Glomerular visceral epithelial cell (primary cell): ENCODE data around the gene CCT5.
A peak's percentile ranks its signal among the peaks of the same experiment; 100 is the strongest.
"Not testable (repeated sequence)": the region's sequence is repeated elsewhere in the genome, so short reads cannot be mapped to it uniquely, and the experiment has no call there.

Experiments
- DNase-seq: peaks from one replicate; pipeline ENCODE4 v3.0.0-alpha.2; 2016; ENCODE audit errors: extremely low spot score

CCT5 gene

GRCh38 chr5:10246761-10247160, 3.3 kb upstream of the CCT5 start:
- DNase-seq = no peak

GRCh38 chr5:10247217-10247616, 2.9 kb upstream of the CCT5 start:
- not testable (repeated sequence) for DNase-seq

- DNase-seq = no peak
Observed at GRCh38 chr5:10248378-10249260, 1.5 kb upstream of the CCT5 start.

DNA sequence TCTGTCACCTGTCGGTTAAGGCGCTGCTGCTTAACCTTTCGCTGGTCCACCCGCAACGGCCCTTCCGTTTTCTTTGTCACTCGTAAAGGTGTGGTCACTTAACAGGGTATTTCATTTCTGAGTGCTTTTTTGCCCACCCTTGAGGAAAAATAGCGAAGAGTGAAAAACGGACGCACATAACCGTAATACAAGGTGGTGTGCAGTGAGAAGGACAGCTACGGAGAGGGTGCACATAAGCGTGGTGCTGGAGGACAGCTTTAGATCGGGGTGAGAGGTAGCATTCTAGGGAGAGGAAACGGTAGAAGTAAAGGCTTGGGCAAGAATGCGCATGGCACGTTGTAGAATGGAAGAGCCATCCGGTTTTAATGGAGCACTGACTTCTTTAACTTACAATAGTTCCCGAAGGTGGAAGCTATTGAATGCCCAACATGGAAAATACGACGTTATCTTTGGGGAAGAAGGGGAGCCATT, 761 bp downstream of the CCT5 start:
- no peak for DNase-seq

DNA sequence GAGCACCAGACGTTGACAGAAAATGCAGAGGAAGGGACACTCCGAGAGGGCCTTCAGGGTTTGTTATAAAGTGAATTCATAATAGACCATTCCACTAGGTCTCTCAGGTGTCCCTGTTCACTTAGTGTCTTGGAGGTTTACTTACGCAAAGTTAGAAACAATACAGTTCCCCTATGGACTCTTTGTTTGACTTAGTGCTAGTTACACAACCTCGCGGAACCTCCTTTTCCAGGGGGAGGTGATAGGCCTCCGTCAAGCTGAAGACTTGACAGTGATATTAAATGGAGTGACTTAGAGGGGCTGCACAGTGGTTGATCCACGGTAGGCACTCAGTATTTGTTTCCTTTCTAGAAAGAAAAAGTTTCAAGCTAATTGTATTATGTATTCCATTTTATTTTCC, 1.3 kb downstream of the CCT5 start:
- no peak for DNase-seq

- DNase-seq = no peak
Observed at GRCh38 chr5:10253390-10253789, 3.3 kb downstream of the CCT5 start.

GRCh38 chr5:10254686-10255085, 4.6 kb downstream of the CCT5 start:
- DNase-seq = no peak

- DNase-seq = no peak
Observed at GRCh38 chr5:10257870-10258269, 7.8 kb downstream of the CCT5 start.

DNA sequence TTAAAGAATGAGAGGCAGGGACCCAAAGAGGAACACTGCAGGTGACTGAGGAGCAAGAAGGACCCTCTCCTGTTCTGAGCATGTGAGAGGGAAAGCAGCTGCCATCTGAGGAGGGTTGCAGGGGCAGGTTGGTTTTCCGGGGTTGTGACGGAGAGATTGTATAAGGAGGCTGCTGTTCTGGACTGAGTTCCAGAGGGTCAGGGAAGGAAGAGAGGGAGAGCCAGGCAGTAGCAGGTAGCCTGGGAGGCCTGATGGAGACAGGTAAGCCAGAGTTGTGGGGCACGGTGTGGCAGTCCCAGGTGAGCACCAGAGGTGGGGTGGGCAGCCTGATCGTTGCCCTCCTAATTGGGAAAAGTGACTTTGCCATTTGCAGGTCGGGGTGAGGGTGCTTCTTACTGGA, 9.8 kb downstream of the CCT5 start:
- DNase-seq = no peak

DNA sequence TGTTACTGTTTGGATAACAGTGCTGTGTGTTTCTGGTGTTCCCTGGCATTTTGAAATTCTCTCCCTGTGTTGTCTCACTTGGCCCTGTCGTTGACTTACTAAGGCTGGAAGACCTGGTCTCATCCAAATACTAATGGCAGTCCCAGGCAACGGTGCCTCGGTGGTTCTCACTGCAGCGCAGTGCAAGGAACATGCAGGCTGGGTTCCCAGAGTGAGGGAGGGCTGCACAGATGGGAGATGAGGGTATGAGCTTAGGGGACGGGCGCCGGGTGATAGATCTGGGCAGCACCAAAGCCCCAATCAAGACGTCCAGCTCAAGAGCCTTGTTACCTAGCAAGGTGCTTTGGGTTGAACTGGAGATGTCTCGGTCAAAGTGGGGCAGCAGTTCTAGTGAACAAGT, 11.0 kb downstream of the CCT5 start:
- DNase-seq = no peak

DNA sequence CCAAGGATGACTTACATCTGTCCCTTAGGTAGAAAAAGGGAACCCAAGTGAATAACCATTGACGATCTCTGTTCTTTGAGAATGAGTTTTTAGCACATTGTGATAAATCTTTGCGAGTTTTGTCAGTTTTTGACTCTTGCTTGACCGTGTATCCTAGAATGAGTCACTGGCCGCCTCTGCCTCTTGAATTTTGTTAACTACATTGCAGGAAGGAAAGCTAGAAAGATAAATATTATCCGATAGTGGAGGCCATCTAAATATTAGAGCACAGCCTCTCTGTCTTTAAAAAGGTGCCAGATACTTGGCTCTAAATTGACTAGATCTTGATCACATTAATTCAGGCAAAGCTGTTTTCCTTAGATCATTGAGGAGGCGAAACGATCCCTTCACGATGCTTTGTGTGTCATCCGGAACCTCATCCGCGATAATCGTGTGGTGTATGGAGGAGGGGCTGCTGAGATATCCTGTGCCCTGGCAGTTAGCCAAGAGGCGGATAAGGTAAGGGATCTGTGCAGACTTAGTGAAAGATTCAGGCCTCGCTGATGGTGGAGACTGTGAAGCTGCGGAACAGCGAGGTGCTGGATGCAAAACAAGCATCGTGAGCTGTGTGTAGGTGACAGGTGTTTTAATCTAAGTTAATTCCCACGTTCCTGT, 12.2 kb downstream of the CCT5 start:
- no peak for DNase-seq

DNA sequence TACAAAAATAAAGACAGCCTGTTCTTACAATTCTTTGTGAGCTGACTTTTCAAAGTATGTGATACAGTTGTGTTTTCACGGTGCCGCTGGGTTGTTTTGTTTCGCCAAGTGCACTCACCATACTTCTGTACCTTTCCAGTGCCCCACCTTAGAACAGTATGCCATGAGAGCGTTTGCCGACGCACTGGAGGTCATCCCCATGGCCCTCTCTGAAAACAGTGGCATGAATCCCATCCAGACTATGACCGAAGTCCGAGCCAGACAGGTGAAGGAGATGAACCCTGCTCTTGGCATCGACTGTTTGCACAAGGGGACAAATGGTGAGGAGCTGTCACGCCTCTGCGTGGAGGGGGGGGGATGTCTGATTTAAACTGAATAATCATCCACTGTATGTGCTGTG, 12.9 kb downstream of the CCT5 start:
- DNase-seq = no peak

GRCh38 chr5:10264604-10265003, 14.5 kb downstream of the CCT5 start:
- no peak for DNase-seq

GRCh38 chr5:10265245-10266109, 15.4 kb downstream of the CCT5 start:
- no peak for DNase-seq

DNA sequence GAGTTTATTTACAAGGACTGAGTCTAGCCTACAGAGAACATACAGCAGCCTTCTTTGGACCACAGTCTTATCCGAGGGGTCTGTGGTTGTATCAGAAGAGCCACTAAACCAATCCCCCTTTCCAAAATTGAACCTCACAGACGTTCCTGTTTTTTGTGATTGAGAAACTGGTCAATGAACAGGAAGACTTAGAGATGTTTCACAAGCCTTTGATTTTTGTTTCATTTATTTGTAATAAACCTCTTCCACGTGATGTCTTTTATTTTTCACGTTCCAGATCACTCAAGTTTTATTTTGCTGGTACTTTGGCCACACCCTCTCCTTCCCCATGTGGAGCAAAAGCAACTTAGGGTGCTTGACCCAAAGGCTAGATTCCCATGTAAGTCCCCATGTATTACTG, 16.1 kb downstream of the CCT5 start:
- DNase-seq = no peak

GRCh38 chr5:10266839-10267238, 16.8 kb downstream of the CCT5 start:
- DNase-seq = no peak

DNA sequence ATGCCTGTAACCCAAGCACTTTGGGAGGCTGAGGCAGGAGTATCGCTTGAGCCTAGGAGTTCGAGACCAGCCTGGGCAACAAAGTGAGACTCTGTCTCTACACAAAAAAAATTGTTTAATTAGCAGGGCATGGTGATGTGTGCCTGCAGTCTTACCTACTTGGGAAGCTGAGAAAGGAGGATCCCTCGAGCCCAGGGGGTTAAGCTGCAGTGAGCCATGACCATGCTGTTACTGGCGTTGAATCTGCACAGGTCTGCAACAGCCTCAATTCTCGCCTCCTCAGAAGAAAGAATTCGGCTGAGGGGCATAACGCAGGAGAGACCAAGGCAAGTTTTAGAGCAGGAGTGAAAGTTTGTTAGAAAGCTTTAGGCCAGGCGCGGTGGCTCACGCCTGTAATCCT, 18.0 kb downstream of the CCT5 start:
- DNase-seq = no peak

DNA sequence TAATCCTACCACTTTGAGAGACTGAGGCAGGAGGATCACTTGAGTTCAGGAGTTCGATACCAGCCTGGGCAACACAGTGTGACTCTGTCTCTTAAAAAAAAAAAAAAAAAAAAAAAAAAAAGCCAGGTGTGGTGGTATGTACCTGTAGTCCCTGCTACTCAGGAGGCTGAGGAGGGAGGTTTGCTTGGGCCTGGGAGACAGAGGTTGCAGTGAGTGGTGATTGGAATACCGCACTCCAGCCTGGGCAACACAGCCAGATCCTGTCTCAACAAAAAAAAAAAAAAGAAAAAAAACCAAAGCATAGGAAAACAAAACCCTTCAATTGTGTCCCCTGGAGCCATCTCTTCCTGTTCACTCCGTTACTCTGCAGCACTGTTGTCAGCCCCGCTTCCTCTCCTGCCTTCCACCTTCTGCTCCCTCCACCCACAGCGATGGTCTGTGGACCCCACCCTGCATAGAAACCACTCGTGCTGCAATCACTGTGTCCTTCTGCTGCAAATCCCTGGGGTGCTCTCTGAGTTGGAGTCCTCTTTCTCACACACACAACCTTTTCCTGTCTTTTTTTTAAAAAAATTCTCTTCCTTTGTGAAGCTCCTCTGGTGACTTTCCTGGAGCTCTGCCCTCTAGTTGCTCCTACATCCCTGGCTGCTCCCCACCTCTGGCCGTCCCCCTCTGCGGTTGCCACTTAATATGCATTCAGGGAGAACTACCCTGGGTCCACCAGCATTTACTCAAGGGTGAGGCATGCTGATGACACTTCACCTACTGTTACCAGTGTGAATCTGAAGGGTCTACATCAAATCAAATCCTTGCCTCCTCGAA, 22.2 kb downstream of the CCT5 start:
- peak; percentile 74 for DNase-seq

- peak; percentile 56 for DNase-seq
Observed at GRCh38 chr5:10272875-10273209, 22.8 kb downstream of the CCT5 start.

GRCh38 chr5:10275460-10275859, 25.4 kb downstream of the CCT5 start:
- DNase-seq = no peak

GRCh38 chr5:10275991-10276390, 25.9 kb downstream of the CCT5 start:
- no peak for DNase-seq

DNA sequence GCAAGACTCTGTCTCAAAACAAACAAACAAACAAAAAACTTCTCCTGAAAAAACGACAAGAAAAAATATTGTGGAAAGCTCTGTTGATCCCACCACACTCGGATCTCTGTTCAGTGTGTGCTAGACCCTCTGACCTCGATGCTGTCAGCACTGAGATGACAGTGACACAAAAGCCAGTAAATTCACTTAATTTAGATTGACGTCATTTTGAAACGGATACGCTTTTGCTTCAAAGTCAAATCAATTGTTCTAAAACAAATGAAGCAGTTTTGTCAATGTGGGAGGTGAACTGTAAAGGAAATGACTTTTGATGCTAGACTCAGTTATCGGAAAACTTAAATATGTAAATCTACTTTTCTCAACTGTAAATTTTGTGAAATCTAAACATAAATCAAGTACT, 26.6 kb downstream of the CCT5 start:
- no peak for DNase-seq
